Uterus (tissue), 2 donors: ENCODE results near the gene UROS.

Experiments
- POLR2A ChIP-seq, 2 donors: fragments of 450-650 bp; IDR thresholded peaks; one replicate each; pipeline ENCODE4 v1.6.1; 2016; ENCODE audit warnings: antibody characterized with exemption in 2 of 2, mild to moderate bottlenecking in 1 of 2, moderate library complexity in 1 of 2
- TF ChIP-seq, protein P1 (sequence below), 4 experiments: fragments of 200-600 bp in 2 of 4; fragments of 450-650 bp in 2 of 4; sonication (generic) in 2 of 4; IDR thresholded peaks; one replicate each; pipeline ENCODE4 v1.5.1; 2016 to 2019; ENCODE audit warnings: antibody characterized with exemption in 4 of 4, mild to moderate bottlenecking in 2 of 4, moderate library complexity in 1 of 4

DNA sequence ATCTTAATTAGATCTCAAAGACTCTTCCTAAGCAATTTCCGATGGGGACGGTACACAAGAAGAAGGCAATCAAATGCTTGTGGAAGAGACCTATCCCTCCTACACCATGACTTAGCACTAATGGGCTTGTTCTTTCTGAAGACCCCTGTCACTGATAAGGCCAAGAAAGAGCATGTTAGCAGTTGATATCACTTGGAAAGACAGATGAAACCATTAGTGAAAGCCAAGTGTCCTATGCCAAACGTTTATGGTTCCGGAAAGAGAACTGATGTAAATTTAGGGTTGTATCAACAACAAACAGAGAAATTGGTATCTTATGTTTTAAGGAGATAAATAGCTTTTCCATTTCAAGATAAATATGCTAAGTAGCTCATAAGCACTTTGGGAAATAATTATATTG, 6.5 kb downstream of the UROS start:
- TF ChIP-seq, protein P1, sequence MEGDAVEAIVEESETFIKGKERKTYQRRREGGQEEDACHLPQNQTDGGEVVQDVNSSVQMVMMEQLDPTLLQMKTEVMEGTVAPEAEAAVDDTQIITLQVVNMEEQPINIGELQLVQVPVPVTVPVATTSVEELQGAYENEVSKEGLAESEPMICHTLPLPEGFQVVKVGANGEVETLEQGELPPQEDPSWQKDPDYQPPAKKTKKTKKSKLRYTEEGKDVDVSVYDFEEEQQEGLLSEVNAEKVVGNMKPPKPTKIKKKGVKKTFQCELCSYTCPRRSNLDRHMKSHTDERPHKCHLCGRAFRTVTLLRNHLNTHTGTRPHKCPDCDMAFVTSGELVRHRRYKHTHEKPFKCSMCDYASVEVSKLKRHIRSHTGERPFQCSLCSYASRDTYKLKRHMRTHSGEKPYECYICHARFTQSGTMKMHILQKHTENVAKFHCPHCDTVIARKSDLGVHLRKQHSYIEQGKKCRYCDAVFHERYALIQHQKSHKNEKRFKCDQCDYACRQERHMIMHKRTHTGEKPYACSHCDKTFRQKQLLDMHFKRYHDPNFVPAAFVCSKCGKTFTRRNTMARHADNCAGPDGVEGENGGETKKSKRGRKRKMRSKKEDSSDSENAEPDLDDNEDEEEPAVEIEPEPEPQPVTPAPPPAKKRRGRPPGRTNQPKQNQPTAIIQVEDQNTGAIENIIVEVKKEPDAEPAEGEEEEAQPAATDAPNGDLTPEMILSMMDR (IDR thresholded peaks at IDR 0.05) = no peak
- TF ChIP-seq POLR2A (IDR thresholded peaks at IDR 0.05) = no peak
